Left renal cortex interstitium (tissue), 4 donors: ENCODE results near the gene JUNB. TPM values are rescaled to one million over a fixed set of nuclear protein-coding genes. Genes with fewer than 3 reads are reported as not detected.
"Not testable (repeated sequence)": the region's sequence is repeated elsewhere in the genome, so short reads cannot be mapped to it uniquely, and the experiment has no call there.

Source experiments
- DNase-seq, 4 donors: peaks; one replicate each; pipeline ENCODE4 v3.0.0-alpha.2; 2013; ENCODE audit warnings: low read depth in 4 of 4, low spot score in 2 of 4, missing footprints in 1 of 4
- polyA plus RNA-seq, 4 donors: library from polyadenylated mRNA; unstranded; fragments of 120-200 nt; gene quantifications; one replicate each; pipeline ENCODE4 v1.2.1, GENCODE V29; 2013; ENCODE audit not compliant: insufficient read length in 4 of 4

Gene JUNB
- polyA plus RNA-seq, 4 donors: 15.6 to 78.0 (median 30.9) TPM

- no peak for DNase-seq
These were observed 2.6 kb upstream of the JUNB start for GRCh38 chr19:12788682-12789097.

GRCh38 chr19:12789098-12789903, 2.0 kb upstream of the JUNB start:
- no peak for DNase-seq

- DNase-seq: peak in 3 of 4 donors; percentile 82 to 89 (median 88)
These were observed 1.2 kb upstream of the JUNB start for GRCh38 chr19:12789904-12790619.

GRCh38 chr19:12790628-12791344, 500 bp upstream of the JUNB start:
- no peak for DNase-seq

GRCh38 chr19:12792051-12792852, 966 bp downstream of the JUNB start:
- no peak for DNase-seq

GRCh38 chr19:12792853-12793289, 1.6 kb downstream of the JUNB start:
- DNase-seq: no peak

- DNase-seq: peak in 1 of 4 donors; percentile 88
These were observed 2.3 kb downstream of the JUNB start for GRCh38 chr19:12793290-12794195.

- DNase-seq: no peak
These were observed 3.1 kb downstream of the JUNB start for GRCh38 chr19:12794196-12794941.

GRCh38 chr19:12794971-12795381, 3.7 kb downstream of the JUNB start:
- no peak for DNase-seq

- DNase-seq: no peak
These were observed 5.1 kb downstream of the JUNB start for GRCh38 chr19:12796146-12797071.

GRCh38 chr19:12797141-12797587, 5.9 kb downstream of the JUNB start:
- no peak for DNase-seq

- DNase-seq: not testable (repeated sequence)
These were observed 6.3 kb downstream of the JUNB start for GRCh38 chr19:12797607-12798006.

- DNase-seq: no peak
These were observed 8.6 kb downstream of the JUNB start for GRCh38 chr19:12799742-12800465.

GRCh38 chr19:12800466-12800770, 9.1 kb downstream of the JUNB start:
- no peak for DNase-seq

- DNase-seq: no peak
These were observed 9.7 kb downstream of the JUNB start for GRCh38 chr19:12800923-12801465.

- DNase-seq: no peak
These were observed 10.4 kb downstream of the JUNB start, which contains the start of the genes PRDX2 and THSD8 for GRCh38 chr19:12801466-12802266. PRDX2 (minus strand) TSS chr19:12801800; CDS start chr19:12801261, 539 bp downstream. THSD8 (plus strand) TSS chr19:12802069; CDS start chr19:12802072, 3 bp downstream.
